HG03280 (cell line): Measurements from ENCODE around the gene PCDHGB5.
"Not testable (repeated sequence)": the region's sequence is repeated elsewhere in the genome, so short reads cannot be mapped to it uniquely, and the experiment has no call there.

Source experiments
- ATAC-seq: cut with Tn5 transposase; IDR thresholded peaks from one replicate; pipeline ENCODE4 v1.9.1; 2021; ENCODE audit warnings: mild to moderate bottlenecking, moderate library complexity; ENCODE audit not compliant: unreplicated experiment

The PCDHGB5 gene

DNA sequence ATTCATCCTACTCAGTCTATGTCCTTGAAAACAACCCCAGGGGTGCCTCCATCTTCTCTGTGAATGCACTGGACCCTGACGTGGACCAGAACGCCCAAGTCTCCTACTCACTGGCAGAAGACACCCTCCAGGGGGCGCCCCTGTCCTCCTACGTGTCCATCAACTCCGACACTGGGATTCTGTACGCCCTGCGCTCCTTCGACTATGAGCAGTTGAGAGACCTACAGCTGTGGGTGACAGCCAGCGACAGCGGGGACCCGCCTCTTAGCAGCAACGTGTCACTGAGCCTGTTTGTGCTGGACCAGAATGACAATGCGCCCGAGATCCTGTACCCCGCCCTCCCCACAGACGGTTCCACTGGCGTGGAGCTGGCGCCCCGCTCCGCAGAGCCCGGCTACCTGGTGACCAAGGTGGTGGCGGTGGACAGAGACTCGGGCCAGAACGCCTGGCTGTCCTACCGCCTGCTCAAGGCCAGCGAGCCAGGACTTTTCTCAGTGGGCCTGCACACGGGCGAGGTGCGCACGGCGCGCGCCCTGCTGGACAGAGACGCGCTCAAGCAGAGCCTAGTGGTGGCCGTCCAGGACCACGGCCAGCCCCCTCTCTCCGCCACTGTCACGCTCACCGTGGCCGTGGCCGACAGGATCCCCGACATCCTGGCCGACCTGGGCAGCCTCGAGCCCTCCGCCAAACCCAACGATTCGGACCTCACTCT, 22.1 kb upstream of the PCDHGB5 start:
- ATAC-seq = not testable (repeated sequence)

DNA sequence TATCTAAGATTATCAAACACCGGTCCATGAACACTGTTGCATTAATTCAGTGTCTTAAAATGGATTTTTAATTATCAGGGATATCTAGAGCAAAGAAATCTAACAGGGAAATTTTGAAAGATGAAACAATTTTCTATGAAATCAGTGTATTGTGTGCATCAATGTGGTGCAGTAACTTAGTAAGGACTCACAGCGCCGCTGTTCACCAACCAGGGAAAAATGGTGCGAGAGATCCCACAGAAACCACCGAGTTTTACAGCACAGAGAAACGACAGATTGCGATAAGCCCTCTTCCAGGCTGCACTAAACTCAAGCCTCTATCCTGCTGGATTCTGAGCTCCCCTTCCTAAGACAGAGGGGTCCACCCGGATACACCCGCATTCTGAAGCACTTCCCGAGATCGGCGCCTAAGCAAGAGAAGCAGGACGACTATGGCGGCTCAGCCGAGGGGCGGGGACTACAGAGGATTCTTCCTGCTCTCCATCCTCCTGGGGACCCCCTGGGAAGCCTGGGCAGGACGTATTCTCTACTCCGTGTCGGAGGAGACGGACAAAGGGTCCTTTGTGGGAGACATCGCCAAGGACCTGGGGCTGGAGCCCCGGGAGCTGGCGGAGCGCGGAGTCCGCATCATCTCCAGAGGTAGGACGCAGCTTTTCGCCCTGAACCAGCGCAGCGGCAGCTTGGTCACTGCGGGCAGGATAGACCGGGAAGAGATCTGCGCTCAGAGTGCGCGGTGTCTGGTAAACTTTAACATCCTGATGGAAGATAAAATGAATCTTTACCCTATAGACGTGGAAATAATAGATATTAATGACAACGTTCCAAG, 15.1 kb upstream of the PCDHGB5 start, which contains the start of gene PCDHGA7:
TSS of gene PCDHGA7 (plus strand) at position 274 of the 826 bp plus-strand sequence. CDS start at position 432, 158 bp downstream.
- ATAC-seq = no peak

DNA sequence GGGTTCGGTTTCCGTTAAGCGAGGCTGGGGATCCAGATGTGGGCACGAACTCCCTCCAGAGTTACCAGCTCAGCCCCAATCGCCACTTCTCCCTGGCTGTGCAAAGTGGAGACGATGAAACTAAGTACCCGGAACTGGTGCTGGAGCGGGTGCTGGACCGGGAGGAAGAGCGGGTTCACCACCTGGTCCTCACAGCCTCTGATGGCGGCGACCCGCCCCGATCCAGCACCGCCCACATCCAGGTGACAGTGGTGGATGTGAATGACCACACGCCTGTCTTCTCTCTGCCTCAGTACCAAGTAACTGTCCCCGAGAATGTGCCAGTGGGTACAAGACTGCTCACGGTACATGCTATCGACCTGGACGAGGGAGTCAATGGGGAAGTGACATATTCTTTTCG, 14.4 kb upstream of the PCDHGB5 start:
- no peak for ATAC-seq

DNA sequence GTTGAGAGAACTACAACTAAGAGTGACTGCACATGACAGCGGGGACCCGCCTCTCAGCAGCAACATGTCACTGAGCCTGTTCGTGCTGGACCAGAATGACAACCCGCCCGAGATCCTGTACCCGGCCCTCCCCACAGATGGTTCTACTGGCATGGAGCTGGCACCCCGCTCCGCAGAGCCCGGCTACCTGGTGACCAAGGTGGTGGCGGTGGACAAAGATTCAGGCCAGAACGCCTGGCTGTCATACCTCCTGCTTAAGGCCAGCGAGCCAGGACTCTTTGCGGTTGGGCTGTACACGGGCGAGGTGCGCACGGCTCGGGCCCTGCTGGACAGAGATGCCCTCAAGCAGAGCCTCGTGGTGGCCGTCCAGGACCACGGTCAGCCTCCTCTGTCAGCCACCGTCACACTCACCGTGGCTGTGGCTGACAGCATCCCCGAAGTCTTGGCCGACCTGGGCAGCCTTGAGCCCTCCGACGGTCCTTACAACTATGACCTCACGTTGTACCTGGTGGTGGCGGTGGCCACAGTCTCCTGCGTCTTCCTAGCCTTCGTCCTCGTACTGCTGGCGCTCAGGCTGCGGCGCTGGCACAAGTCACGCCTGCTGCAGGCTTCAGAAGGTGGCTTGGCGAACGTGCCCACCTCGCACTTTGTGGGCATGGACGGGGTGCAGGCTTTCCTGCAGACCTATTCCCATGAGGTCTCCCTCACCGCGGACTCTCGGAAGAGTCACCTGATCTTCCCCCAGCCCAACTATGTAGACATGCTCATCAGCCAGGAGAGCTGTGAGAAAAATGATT, 13.1 kb upstream of the PCDHGB5 start:
- no peak for ATAC-seq

DNA sequence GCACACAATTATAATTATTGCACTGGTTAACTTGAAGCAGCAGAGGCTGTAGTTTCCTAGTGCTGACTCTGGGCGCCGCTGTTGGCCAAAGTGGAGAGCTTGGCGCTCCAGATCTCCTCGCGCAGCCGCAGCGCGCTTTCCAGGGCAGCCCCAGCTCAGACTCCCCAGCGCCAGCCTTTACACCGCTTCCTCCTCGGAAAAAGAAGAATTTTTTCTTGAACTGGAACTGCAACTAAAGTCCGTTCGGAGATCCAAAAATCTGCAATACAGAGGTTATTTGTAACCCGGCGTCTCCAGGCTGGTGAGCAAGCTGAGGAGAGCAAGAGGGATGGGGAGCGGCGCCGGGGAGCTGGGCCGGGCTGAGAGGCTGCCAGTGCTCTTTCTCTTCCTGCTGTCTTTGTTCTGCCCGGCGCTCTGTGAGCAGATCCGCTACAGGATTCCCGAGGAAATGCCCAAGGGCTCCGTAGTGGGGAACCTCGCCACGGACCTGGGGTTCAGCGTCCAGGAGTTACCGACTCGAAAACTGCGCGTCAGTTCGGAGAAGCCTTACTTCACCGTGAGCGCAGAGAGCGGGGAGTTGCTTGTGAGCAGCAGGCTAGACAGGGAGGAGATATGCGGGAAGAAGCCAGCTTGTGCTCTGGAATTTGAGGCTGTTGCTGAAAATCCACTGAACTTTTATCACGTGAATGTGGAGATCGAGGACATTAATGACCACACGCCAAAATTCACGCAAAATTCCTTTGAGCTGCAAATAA, 10.0 kb upstream of the PCDHGB5 start, which contains the start of gene PCDHGB4:
TSS of gene PCDHGB4 (plus strand) at position 142 of the 755 bp plus-strand sequence. CDS start at position 329, 187 bp downstream.
- peak; percentile 93 for ATAC-seq

DNA sequence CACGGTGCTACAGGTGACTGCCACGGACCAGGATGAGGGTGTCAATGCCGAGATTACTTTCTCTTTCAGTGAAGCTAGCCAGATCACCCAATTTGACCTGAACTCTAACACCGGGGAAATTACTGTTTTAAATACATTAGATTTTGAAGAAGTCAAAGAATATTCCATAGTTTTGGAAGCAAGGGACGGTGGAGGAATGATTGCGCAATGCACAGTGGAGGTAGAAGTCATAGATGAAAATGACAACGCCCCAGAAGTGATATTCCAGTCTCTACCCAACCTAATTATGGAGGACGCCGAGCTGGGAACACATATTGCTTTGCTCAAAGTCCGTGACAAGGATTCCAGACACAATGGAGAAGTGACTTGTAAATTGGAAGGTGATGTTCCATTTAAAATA, 9.1 kb upstream of the PCDHGB5 start:
- no peak for ATAC-seq

DNA sequence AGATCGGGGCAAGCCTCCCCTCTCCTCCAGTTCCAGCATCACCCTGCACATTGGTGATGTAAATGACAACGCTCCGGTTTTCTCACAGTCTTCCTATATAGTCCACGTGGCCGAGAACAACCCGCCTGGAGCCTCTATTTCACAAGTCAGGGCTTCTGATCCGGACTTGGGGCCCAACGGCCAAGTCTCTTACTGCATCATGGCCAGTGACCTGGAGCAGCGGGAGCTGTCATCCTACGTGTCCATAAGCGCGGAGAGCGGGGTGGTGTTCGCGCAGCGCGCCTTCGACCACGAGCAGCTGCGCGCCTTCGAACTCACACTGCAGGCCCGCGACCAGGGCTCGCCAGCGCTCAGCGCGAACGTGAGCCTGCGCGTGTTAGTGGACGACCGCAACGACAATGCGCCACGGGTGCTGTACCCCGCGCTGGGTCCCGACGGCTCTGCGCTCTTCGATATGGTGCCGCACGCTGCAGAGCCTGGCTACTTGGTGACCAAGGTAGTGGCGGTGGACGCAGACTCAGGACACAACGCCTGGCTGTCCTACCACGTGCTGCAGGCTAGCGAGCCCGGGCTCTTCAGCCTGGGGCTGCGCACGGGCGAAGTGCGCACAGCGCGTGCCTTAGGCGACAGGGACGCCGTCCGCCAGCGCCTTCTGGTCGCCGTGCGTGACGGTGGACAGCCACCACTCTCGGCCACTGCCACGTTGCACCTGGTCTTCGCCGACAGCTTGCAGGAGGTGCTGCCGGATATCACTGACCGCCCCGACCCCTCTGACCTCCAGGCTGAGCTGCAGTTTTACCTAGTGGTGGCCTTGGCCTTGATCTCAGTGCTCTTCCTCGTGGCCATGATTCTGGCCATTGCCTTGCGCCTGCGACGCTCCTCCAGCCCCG, 8.3 kb upstream of the PCDHGB5 start:
- ATAC-seq = no peak

DNA sequence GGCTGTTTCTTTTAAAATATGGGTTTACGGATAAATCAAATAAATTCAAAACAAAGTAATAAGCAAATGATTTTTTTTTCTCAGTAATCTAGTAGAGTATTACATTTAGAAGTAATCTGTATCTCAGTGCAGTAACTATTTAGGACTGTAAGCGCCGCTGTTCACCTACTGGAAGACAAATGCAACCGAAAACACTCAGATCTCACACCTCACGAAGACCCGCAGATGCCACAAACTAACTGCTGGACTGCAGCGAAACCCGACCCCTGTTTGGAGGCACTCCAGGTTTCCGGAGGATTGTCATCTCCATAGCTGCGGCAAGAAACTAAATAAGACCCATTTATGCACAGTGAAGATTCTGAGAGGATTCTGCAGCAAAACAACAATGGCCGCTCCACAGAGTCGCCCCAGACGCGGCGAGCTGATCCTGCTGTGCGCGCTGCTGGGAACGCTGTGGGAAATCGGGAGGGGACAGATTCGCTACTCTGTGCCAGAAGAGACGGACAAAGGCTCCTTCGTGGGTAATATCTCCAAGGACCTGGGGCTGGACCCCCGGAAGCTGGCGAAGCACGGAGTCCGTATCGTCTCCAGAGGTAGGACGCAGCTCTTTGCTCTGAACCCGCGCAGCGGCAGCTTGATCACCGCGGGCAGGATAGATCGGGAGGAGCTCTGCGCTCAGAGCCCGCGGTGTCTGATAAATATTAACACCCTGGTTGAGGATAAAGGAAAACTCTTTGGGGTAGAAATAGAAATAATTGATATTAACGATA, 5.1 kb upstream of the PCDHGB5 start, which contains the start of gene PCDHGA8:
TSS of gene PCDHGA8 (plus strand) at position 205 of the 770 bp plus-strand sequence. CDS start at position 386, 181 bp downstream.
- no peak for ATAC-seq

DNA sequence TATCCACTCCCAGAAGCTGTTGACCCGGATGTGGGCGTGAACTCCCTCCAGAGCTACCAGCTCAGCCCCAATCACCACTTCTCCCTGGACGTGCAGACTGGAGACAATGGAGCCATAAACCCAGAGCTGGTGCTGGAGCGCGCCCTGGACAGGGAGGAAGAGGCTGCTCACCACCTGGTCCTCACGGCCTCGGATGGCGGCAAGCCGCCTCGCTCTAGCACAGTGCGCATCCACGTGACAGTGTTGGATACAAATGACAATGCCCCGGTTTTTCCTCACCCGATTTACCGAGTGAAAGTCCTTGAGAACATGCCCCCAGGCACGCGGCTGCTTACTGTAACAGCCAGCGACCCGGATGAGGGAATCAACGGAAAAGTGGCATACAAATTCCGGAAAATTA, 4.5 kb upstream of the PCDHGB5 start:
- ATAC-seq = no peak

DNA sequence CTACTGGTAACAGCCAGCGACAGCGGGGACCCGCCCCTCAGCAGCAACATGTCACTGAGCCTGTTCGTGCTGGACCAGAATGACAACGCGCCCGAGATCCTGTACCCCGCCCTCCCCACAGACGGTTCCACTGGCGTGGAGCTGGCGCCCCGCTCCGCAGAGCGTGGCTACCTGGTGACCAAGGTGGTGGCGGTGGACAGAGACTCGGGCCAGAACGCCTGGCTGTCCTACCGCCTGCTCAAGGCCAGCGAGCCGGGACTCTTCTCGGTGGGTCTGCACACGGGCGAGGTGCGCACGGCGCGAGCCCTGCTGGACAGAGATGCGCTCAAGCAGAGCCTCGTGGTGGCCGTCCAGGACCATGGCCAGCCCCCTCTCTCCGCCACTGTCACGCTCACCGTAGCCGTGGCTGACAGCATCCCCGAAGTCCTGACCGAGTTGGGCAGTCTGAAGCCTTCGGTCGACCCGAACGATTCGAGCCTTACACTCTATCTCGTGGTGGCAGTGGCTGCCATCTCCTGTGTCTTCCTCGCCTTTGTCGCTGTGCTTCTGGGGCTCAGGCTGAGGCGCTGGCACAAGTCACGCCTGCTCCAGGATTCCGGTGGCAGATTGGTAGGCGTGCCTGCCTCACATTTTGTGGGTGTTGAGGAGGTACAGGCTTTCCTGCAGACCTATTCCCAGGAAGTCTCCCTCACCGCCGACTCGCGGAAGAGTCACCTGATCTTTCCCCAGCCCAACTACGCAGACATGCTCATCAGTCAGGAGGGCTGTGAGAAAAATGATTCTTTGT, 3.2 kb upstream of the PCDHGB5 start:
- not testable (repeated sequence) for ATAC-seq

DNA sequence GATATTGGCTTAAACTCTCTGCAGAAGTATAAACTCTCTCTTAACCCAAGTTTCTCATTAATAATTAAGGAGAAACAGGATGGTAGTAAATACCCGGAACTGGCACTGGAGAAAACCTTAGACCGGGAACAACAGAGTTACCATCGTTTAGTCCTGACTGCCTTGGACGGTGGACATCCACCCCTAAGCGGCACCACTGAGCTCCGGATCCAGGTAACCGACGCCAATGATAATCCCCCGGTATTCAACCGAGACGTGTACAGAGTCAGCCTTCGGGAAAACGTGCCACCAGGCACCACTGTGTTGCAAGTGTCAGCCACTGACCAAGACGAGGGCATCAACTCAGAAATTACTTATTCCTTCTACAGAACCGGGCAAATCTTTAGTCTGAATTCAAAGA, 861 bp downstream of the PCDHGB5 start:
- no peak for ATAC-seq

DNA sequence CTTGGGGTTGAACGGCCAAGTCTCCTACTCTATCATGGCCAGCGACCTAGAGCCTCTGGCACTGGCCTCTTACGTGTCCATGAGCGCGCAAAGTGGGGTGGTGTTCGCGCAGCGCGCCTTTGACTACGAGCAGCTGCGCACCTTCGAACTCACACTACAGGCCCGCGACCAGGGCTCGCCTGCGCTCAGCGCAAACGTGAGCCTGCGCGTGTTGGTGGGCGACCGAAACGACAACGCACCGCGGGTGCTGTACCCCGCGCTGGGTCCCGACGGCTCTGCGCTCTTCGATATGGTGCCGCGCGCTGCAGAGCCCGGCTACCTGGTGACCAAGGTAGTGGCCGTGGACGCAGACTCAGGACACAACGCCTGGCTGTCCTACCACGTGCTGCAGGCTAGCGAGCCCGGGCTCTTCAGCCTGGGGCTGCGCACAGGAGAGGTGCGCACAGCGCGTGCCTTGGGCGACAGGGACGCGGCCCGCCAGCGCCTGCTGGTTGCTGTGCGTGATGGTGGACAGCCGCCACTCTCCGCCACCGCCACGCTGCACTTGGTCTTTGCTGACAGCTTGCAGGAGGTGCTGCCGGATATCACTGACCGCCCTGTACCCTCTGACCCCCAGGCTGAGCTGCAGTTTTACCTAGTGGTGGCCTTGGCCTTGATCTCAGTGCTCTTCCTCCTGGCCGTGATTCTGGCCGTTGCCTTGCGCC, 2.0 kb downstream of the PCDHGB5 start:
- no peak for ATAC-seq

DNA sequence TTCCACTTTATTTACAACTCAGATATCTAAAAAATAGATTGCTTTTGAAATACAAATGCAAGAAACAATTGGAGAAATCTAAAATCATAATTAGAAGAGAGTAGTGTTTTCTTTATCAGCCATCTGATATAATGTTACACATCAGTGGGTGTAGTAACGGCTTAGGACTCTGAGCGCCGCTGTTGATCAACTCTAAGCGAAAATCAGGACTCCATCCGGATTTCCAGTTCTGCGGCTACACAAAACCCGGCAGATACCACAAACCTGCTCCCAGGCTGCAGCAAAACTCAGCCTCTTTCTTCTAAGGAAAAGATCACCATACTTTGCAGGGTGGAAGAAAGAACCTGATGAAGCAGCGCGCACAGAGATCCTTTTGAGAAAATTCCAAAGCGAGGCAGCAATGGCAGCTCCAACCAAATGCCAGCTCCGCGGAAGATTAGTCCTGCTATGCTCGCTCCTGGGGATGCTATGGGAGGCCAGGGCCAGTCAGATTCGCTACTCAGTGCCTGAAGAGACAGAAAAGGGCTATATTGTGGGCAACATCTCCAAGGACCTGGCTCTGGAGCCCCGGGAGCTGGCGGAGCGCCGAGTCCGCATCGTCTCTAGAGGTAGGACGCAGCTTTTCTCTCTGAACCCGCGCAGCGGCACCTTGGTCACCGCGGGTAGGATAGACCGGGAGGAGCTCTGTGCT, 5.0 kb downstream of the PCDHGB5 start, which contains the start of gene PCDHGA9:
TSS of gene PCDHGA9 (plus strand) at position 226 of the 691 bp plus-strand sequence. CDS start at position 401, 175 bp downstream.
- ATAC-seq = no peak

DNA sequence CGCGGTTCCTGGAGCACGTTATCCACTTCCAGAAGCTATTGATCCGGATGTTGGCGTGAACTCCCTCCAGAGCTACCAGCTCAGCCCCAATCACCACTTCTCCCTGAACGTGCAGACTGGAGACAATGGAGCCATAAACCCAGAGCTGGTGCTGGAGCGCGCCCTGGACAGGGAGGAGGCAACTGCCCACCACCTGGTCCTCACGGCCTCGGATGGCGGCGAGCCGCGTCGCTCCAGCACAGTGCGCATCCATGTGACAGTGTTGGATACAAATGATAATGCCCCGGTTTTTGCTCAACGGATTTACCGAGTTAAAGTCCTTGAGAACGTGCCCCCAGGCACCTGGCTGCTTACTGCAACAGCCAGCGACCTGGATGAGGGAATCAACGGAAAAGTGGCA, 5.6 kb downstream of the PCDHGB5 start:
- ATAC-seq = no peak

DNA sequence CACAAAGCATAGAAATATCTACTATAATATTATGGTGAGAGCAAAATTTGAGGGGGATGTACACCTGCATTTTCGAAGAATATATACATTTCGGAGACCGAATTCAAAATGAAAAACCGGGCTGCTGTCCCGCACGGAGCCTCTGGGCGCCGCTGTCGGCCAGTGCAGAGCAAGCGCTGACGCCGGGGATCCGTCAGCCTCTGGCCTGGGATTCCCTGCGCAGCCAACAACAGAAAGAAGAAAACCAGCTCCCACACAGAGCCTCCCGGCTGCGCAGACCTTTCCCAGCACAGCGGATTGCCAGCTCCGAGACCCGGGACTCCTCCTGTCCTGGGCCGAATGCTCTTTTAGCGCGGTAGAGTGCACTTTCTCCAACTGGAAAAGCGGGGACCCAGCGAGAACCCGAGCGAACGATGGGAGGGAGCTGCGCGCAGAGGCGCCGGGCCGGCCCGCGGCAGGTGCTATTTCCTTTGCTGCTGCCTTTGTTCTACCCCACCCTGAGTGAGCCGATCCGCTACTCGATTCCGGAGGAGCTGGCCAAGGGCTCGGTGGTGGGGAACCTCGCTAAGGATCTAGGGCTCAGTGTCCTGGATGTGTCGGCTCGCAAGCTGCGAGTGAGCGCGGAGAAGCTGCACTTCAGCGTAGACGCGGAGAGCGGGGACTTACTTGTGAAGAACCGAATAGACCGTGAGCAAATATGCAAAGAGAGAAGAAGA, 10.2 kb downstream of the PCDHGB5 start, which contains the start of gene PCDHGB6:
TSS of gene PCDHGB6 (plus strand) at position 232 of the 716 bp plus-strand sequence. CDS start at position 414, 182 bp downstream.
- ATAC-seq = peak; percentile 66
